ENCODE measurements around the gene OR51L1.

Gene OR51L1

DNA sequence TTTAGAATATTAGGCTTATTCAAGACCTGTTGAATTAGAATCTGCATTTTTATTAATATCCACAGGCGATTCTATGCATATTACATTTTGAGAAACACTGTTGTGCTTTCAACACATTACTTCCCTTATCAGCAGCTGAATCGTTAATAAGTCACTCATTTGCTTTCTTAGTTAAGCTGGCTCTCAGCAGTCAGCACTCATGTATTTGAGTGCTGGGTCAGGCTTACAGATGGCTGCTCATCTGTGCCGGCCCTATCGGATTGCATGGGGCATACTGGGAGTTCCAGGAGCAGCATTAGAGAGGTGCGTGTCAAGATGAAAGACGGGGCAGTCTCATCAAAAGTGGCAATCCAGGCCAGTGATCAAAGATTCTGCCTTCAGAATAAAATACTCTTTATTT is 10.8 kb upstream of the OR51L1 start:
- H3K9me3 ChIP-seq (ENCODE audit: low read depth, low read length) = no peaks in the 10 kb centered on the region

DNA sequence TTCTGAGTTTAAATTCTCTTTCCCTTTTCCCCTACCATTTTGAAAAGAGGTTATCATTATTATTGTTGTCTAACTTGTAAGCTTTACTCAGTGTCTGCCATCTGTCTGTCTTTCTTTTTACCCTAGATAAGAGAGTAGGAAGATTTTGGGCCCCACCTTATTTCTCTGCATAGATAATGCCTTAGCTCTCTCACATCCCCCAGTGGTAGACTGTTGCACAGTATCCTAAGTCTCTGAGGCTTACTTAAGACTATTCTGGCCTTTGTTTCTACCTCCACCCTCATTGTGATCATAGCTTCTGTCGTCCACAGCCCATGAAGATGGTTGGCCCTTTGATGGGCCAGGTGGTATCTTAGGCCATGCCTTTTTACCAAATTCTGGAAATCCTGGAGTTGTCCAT is 3.6 kb upstream of the OR51L1 start:
- Histone ChIP-seq H3K9ac (ENCODE audit: insufficient read length) (no peak overlapping the region), H3K9me3 (ENCODE audit: low read depth, low read length) (no peaks in the 10 kb centered on the region), H3K4me3 (no peak overlapping the region), H3K36me3 (ENCODE audit: insufficient read depth, low read length) (no peaks in the 10 kb centered on the region), H3K27ac (no peak overlapping the region)
- TF ChIP-seq POLR2AphosphoS5 (IDR thresholded peaks at IDR 0.05; ENCODE audit: borderline replicate concordance, low read depth, low read length) (no peak), FOXP2 (optimal IDR thresholded peaks at IDR 0.05; ENCODE audit: control extremely low read depth, extremely low read length, insufficient read depth) (no peak), EZH2 (IDR thresholded peaks at IDR 0.05) (no peak)
- no peak for DNase-seq (ENCODE audit: low read depth, low spot score)

More for the DNA sequence above, 10.8 kb upstream of the OR51L1 start:
- Histone ChIP-seq H3K27ac (no peak overlapping the region), H3K36me3 (ENCODE audit: insufficient read depth, low read length) (no peaks in the 10 kb centered on the region), H3K4me3 (no peak overlapping the region), H3K9ac (ENCODE audit: insufficient read length) (no peak overlapping the region)
- TF ChIP-seq POLR2AphosphoS5 (IDR thresholded peaks at IDR 0.05; ENCODE audit: borderline replicate concordance, low read depth, low read length) = no peak
- no peak for TF ChIP-seq FOXP2 (optimal IDR thresholded peaks at IDR 0.05; ENCODE audit: control extremely low read depth, extremely low read length, insufficient read depth)
- TF ChIP-seq EZH2 (IDR thresholded peaks at IDR 0.05) = no peak
- DNase-seq (ENCODE audit: low read depth, low spot score) = no peak

DNA sequence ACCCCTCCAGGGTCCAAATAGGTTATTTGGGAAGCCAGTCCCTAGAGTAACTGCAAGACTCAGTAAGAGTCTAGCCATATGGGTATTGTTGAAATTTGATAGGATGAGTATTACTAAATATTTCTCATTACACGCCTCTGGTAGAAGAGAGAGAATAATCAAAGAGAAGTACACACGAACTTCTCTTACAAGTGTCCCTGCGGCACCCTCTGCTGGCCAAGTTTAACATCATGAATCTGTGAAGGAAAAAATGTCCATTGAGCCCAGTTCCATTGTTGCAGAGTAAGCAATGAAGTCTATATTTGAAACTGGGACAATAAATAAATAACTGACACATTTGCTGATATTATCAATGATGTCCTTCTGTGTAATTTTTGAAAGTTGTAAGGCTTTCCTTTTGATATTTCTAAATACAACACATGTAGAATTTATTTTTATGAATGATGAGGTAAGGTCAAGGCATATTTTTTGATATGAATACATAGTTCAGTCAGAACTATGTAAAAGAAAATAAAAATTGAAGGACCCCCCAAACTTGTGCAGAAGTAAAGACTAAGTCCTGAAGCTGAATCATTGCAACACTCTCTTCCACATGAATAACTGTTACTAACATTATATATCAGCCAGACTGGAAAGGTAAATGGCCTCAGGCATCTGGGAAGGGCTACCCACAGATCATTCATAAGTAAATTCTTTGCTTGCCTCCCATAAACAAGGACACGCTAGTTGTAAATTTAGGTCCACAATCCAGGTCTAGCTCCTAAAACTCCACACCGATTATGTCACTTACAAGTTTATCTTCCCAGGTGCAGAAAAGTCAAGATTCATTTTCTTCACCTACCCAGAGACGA is 10.0 kb downstream of the OR51L1 start:
- H3K27ac ChIP-seq = no peak overlapping the region
- no peak overlapping the region for H3K4me3 ChIP-seq
- no peaks in the 10 kb centered on the region for H3K9me3 ChIP-seq (ENCODE audit: low read depth, low read length)
- peak; percentile 16 for DNase-seq (ENCODE audit: low read depth, low spot score)
- no peak overlapping the region for H3K9ac ChIP-seq (ENCODE audit: insufficient read length)
- TF ChIP-seq FOXP2 (optimal IDR thresholded peaks at IDR 0.05; ENCODE audit: control extremely low read depth, extremely low read length, insufficient read depth) (no peak), POLR2AphosphoS5 (IDR thresholded peaks at IDR 0.05; ENCODE audit: borderline replicate concordance, low read depth, low read length) (no peak), EZH2 (IDR thresholded peaks at IDR 0.05) (no peak)
- no peaks in the 10 kb centered on the region for H3K36me3 ChIP-seq (ENCODE audit: insufficient read depth, low read length)

DNA sequence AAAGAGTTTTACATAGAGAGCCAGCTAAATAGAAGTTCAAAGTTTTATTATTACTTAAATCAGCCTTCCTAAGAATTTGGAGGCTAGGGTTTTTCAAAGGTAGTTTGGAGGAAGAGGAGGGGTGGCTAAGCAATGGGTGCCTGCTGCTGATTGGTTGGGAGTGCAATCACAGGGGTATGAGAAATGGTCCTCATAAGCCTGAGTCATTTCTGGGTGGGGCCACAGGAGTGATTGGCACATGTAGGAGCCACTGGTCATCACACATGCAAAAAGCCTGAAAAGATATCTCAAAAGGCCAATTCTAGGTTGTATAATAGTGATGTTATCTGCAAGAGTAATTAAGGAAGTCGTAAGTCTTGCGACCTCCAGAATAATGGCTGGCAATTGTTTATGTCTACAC is 12.9 kb downstream of the OR51L1 start:
- no peak overlapping the region for H3K4me3 ChIP-seq
- no peak for DNase-seq (ENCODE audit: low read depth, low spot score)
- H3K27ac ChIP-seq = no peak overlapping the region
- H3K9me3 ChIP-seq (ENCODE audit: low read depth, low read length) = no peaks in the 10 kb centered on the region
- H3K9ac ChIP-seq (ENCODE audit: insufficient read length) = no peak overlapping the region
- TF ChIP-seq POLR2AphosphoS5 (IDR thresholded peaks at IDR 0.05; ENCODE audit: borderline replicate concordance, low read depth, low read length) (no peak), FOXP2 (optimal IDR thresholded peaks at IDR 0.05; ENCODE audit: control extremely low read depth, extremely low read length, insufficient read depth) (no peak), EZH2 (IDR thresholded peaks at IDR 0.05) (no peak)
- no peaks in the 10 kb centered on the region for H3K36me3 ChIP-seq (ENCODE audit: insufficient read depth, low read length)

DNA sequence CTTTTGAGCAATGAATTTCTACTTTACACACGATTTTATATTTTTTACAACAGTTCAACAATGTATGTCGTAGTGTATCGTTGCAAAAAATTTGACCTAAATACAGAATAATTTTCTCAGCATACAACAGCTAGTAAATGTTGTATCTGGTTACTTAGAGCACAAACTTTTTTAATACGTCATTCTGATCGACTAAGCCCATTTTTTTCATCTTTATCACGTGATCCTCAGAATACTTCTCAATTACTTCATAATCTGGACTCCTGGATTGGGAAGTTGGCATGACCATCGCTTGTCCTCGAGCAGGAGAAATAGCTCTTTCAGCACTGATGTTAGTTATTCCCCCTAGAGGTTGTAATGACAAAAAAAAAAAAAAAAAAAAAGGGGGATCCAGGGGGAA is 16.6 kb downstream of the OR51L1 start:
- no peak overlapping the region for H3K9ac ChIP-seq (ENCODE audit: insufficient read length)

DNA sequence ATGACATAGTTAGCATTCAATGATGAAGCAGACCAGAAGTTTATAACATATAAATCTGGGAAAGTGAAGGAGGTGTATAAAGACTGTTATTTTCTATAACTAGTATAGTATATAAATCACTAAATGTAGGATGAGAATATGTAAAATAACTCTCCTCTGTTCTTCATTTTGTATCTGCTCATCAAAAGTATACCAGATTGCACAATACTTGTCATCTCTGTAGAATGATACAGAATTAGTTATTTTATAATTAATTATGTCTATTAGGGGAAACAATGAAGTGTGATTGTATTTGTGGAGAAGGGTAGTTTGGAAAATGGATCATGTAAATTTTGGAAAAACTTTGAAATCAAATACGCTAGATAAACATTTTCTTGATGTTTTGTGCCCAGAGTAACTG is 18.4 kb downstream of the OR51L1 start:
- Histone ChIP-seq H3K36me3 (ENCODE audit: insufficient read depth, low read length) (no peaks in the 10 kb centered on the region), H3K27ac (no peak overlapping the region), H3K9ac (ENCODE audit: insufficient read length) (no peak overlapping the region), H3K4me3 (no peak overlapping the region), H3K9me3 (ENCODE audit: low read depth, low read length) (no peaks in the 10 kb centered on the region)
- no peak for DNase-seq (ENCODE audit: low read depth, low spot score)
- TF ChIP-seq POLR2AphosphoS5 (IDR thresholded peaks at IDR 0.05; ENCODE audit: borderline replicate concordance, low read depth, low read length) = no peak
- TF ChIP-seq FOXP2 (optimal IDR thresholded peaks at IDR 0.05; ENCODE audit: control extremely low read depth, extremely low read length, insufficient read depth) = no peak
- TF ChIP-seq EZH2 (IDR thresholded peaks at IDR 0.05) = no peak

More for the DNA sequence above, 16.6 kb downstream of the OR51L1 start:
- H3K9me3 ChIP-seq (ENCODE audit: low read depth, low read length) = no peaks in the 10 kb centered on the region
- H3K4me3 ChIP-seq = no peak overlapping the region
- no peaks in the 10 kb centered on the region for H3K36me3 ChIP-seq (ENCODE audit: insufficient read depth, low read length)
- no peak for TF ChIP-seq FOXP2 (optimal IDR thresholded peaks at IDR 0.05; ENCODE audit: control extremely low read depth, extremely low read length, insufficient read depth)
- TF ChIP-seq POLR2AphosphoS5 (IDR thresholded peaks at IDR 0.05; ENCODE audit: borderline replicate concordance, low read depth, low read length) = no peak
- TF ChIP-seq EZH2 (IDR thresholded peaks at IDR 0.05) = no peak
- H3K27ac ChIP-seq = no peak overlapping the region
- DNase-seq (ENCODE audit: low read depth, low spot score) = no peak

DNA sequence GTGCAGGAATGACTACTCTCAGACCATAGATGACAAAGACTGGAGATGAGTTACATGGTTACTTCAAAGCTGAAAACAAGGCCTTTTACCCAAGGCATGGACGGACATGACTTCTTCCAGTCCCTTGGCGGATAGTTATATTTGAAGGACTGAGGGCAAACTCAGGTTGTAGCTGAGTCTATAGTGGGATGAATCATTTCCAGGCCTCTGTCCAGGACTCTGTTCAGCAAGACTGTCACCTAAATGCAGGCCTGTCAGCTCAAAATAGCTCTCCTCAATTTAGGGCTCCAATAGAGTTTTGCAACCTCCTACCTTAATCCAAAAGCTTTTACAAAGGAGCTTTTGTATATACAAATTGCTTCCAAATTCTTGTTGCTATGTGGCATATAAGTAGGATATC is 27.3 kb downstream of the OR51L1 start:
- H3K36me3 ChIP-seq (ENCODE audit: insufficient read depth, low read length) = no peaks in the 10 kb centered on the region
- TF ChIP-seq FOXP2 (optimal IDR thresholded peaks at IDR 0.05; ENCODE audit: control extremely low read depth, extremely low read length, insufficient read depth) = no peak
- no peak for TF ChIP-seq EZH2 (IDR thresholded peaks at IDR 0.05)
- no peak for TF ChIP-seq POLR2AphosphoS5 (IDR thresholded peaks at IDR 0.05; ENCODE audit: borderline replicate concordance, low read depth, low read length)
- H3K9ac ChIP-seq (ENCODE audit: insufficient read length) = no peak overlapping the region
- no peak overlapping the region for H3K4me3 ChIP-seq
- no peak for DNase-seq (ENCODE audit: low read depth, low spot score)
- no peak overlapping the region for H3K27ac ChIP-seq
- H3K9me3 ChIP-seq (ENCODE audit: low read depth, low read length) = no peaks in the 10 kb centered on the region

DNA sequence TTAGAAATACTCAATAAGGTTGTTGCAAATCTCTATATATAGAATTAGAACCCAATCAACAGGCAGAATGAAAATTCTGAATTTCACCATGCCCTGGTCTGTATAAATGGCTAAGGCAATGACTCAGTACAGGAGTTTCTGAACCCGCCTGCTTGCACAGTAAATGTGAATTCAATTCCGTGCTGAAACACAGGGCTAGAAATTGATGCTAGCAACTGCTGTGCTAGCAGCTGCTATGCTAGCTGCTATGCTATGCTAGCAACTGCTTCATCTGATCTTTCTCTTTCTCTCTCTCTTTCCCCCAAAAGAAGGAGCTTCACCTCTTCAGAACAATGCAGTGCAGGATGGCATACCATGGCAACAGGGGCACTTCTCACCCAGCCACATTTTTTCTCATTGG is 42.0 kb downstream of the OR51L1 start:
- TF ChIP-seq FOXP2 (optimal IDR thresholded peaks at IDR 0.05; ENCODE audit: control extremely low read depth, extremely low read length, insufficient read depth) (no peak), EZH2 (IDR thresholded peaks at IDR 0.05) (no peak), POLR2AphosphoS5 (IDR thresholded peaks at IDR 0.05; ENCODE audit: borderline replicate concordance, low read depth, low read length) (no peak)
- DNase-seq (ENCODE audit: low read depth, low spot score) = no peak
- H3K9me3 ChIP-seq (ENCODE audit: low read depth, low read length) = no peaks in the 10 kb centered on the region

More for the DNA sequence above, 42.0 kb downstream of the OR51L1 start:
- H3K4me3 ChIP-seq = no peak overlapping the region
- no peak overlapping the region for H3K27ac ChIP-seq
- H3K36me3 ChIP-seq (ENCODE audit: insufficient read depth, low read length) = no peaks in the 10 kb centered on the region
- no peak overlapping the region for H3K9ac ChIP-seq (ENCODE audit: insufficient read length)

All from SK-N-MC (cell line).